ENCODE results near the gene KANSL3. TPM values are rescaled to one million over a fixed set of nuclear protein-coding genes. Genes with fewer than 3 reads are reported as not detected.

The KANSL3 gene
- total and polyA plus RNA-seq, 2 donors (not counting 1 experiment from before 2014, with no cell fraction given): 22.2 to 56.9 TPM

DNA sequence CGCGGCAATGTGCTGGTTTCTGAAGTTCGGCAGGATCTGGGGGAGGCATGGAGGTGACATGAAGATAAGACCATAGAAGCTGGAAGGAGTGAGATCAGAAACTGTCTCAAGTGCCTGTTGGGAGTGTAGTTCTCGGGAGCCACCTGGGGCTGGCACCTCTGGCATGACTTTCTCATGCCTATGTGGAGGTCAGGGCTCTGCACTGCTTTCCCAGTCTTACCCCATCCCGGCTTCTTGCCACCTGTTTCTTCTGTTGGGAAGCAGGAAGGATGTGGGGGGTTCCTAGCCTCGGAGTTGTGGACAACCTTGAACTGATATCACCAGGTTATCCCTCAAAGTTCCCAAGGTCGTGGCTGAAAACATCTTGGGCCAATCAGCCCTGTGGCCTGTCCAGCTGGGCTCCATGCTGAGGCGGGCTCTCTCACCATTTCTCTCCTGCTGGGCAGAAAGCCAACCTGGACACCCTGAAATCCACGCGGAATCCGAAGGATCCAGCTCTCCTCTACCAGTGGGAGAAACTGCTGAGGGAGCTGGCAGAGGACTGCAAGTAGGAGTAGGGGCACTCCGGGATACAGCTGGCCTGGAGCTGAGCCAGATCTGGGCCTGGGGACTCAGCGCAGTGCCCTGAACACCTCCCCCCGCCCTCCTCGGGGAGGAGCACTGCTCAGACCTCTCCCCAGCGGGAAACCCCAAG, 46.9 kb upstream of the KANSL3 start:
- no peaks in the 10 kb centered on the region for H3K9me3 ChIP-seq (ENCODE audit: control extremely low read depth in 1 of 3, control insufficient read depth in 2 of 3, insufficient read depth in 1 of 3, low read length in 2 of 3)
- no peaks in the 10 kb centered on the region for H3K79me2 ChIP-seq (ENCODE audit: control insufficient read depth, insufficient read depth, low read length)
- H3K27ac ChIP-seq (ENCODE audit: low read length in 2 of 2): no peak overlapping the region
- DNase-seq (no peak), ATAC-seq (ENCODE audit: low read depth) (no peak)
- POLR2A ChIA-PET: no interaction called here
- CTCF ChIA-PET: no interaction called here
- no peaks in the 10 kb centered on the region for H3K4me1 ChIP-seq (ENCODE audit: control insufficient read depth in 2 of 2, insufficient read depth in 2 of 2, low read length in 2 of 2)
- Mint-ChIP-seq H3K9me3 (ENCODE audit: insufficient read depth) (no peaks in the 10 kb centered on the region), H3K4me1 (no peaks in the 10 kb centered on the region), H3K27ac (no peak overlapping the region), H3K4me3 (no peak overlapping the region), H3K27me3 (peaks cover 17% of the 10 kb centered on the region)
- H4K20me1 ChIP-seq (ENCODE audit: control insufficient read depth, insufficient read depth, low read length, poor library complexity, severe bottlenecking): no peaks in the 10 kb centered on the region
- no peak overlapping the region for H3K9ac ChIP-seq (ENCODE audit: low read length)
- no peak overlapping the region for H3K4me3 ChIP-seq (ENCODE audit: control extremely low read depth in 1 of 5, extremely low read depth in 1 of 5, insufficient read depth in 1 of 5, low read depth in 2 of 5, low read length in 4 of 5)
- TF ChIP-seq, protein P1, sequence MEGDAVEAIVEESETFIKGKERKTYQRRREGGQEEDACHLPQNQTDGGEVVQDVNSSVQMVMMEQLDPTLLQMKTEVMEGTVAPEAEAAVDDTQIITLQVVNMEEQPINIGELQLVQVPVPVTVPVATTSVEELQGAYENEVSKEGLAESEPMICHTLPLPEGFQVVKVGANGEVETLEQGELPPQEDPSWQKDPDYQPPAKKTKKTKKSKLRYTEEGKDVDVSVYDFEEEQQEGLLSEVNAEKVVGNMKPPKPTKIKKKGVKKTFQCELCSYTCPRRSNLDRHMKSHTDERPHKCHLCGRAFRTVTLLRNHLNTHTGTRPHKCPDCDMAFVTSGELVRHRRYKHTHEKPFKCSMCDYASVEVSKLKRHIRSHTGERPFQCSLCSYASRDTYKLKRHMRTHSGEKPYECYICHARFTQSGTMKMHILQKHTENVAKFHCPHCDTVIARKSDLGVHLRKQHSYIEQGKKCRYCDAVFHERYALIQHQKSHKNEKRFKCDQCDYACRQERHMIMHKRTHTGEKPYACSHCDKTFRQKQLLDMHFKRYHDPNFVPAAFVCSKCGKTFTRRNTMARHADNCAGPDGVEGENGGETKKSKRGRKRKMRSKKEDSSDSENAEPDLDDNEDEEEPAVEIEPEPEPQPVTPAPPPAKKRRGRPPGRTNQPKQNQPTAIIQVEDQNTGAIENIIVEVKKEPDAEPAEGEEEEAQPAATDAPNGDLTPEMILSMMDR (IDR thresholded peaks at IDR 0.05): no peak
- TF ChIP-seq EZH2 (IDR thresholded peaks at IDR 0.05; ENCODE audit: borderline replicate concordance, insufficient read depth, low read depth, low read length, poor library complexity, severe bottlenecking): no peak
- H3K36me3 ChIP-seq (replicated peaks in 1 of 2; ENCODE audit: control extremely low read depth in 1 of 2, control insufficient read depth in 1 of 2, extremely low read depth in 1 of 2, insufficient read depth in 2 of 2, low read length in 1 of 2): no peaks in the 10 kb centered on the region
- WGBS (ENCODE audit: insufficient coverage): 90% methylated on average over 11 of the region's 16 CpGs
- intact Hi-C loops (cut with micrococcal nuclease): no loop called here
- no peak overlapping the region for H3K4me2 ChIP-seq (replicated peaks; ENCODE audit: low read depth, low read length, poor library complexity, severe bottlenecking)
- H3K27me3 ChIP-seq (replicated peaks in 1 of 4; ENCODE audit: control extremely low read depth in 1 of 4, control insufficient read depth in 3 of 4, insufficient read depth in 4 of 4, low read length in 3 of 4): peaks cover 0 to 4% (median 1%) of the 10 kb centered on the region in 4 experiments
- H2AFZ ChIP-seq (ENCODE audit: insufficient read depth, low read depth, low read length, poor library complexity, severe bottlenecking): no peak overlapping the region

GRCh38 chr2:96683972-96684820, 46.1 kb upstream of the KANSL3 start:
- no peak for ATAC-seq (ENCODE audit: low read depth)
- CTCF ChIA-PET: no interaction called here
- H3K4me2 ChIP-seq (replicated peaks; ENCODE audit: low read depth, low read length, poor library complexity, severe bottlenecking): no peak overlapping the region
- intact Hi-C loops (cut with micrococcal nuclease): no loop called here
- no peaks in the 10 kb centered on the region for H3K9me3 ChIP-seq (ENCODE audit: control extremely low read depth in 1 of 3, control insufficient read depth in 2 of 3, insufficient read depth in 1 of 3, low read length in 2 of 3)
- no peaks in the 10 kb centered on the region for H4K20me1 ChIP-seq (ENCODE audit: control insufficient read depth, insufficient read depth, low read length, poor library complexity, severe bottlenecking)
- DNase-seq: no peak
- H3K27me3 ChIP-seq (replicated peaks in 1 of 4; ENCODE audit: control extremely low read depth in 1 of 4, control insufficient read depth in 3 of 4, insufficient read depth in 4 of 4, low read length in 3 of 4): peaks cover 0 to 4% (median 1%) of the 10 kb centered on the region in 4 experiments
- no peaks in the 10 kb centered on the region for H3K79me2 ChIP-seq (ENCODE audit: control insufficient read depth, insufficient read depth, low read length)
- Mint-ChIP-seq H3K4me1 (no peaks in the 10 kb centered on the region), H3K27ac (no peak overlapping the region), H3K4me3 (no peak overlapping the region), H3K27me3 (peaks cover 17% of the 10 kb centered on the region), H3K9me3 (ENCODE audit: insufficient read depth) (no peaks in the 10 kb centered on the region)
- TF ChIP-seq EZH2 (IDR thresholded peaks at IDR 0.05; ENCODE audit: borderline replicate concordance, insufficient read depth, low read depth, low read length, poor library complexity, severe bottlenecking): no peak
- TF ChIP-seq, protein P1 (IDR thresholded peaks at IDR 0.05): no peak
- 93% methylated on average over 13 of the region's 13 CpGs for WGBS (ENCODE audit: insufficient coverage)
- no peaks in the 10 kb centered on the region for H3K36me3 ChIP-seq (replicated peaks in 1 of 2; ENCODE audit: control extremely low read depth in 1 of 2, control insufficient read depth in 1 of 2, extremely low read depth in 1 of 2, insufficient read depth in 2 of 2, low read length in 1 of 2)
- H3K27ac ChIP-seq (ENCODE audit: low read length in 2 of 2): no peak overlapping the region
- H3K4me3 ChIP-seq (ENCODE audit: control extremely low read depth in 1 of 5, extremely low read depth in 1 of 5, insufficient read depth in 1 of 5, low read depth in 2 of 5, low read length in 4 of 5): no peak overlapping the region
- no peak overlapping the region for H2AFZ ChIP-seq (ENCODE audit: insufficient read depth, low read depth, low read length, poor library complexity, severe bottlenecking)
- POLR2A ChIA-PET: no interaction called here
- H3K9ac ChIP-seq (ENCODE audit: low read length): no peak overlapping the region
- H3K4me1 ChIP-seq (ENCODE audit: control insufficient read depth in 2 of 2, insufficient read depth in 2 of 2, low read length in 2 of 2): no peaks in the 10 kb centered on the region
